IMR-90 (cell line): ENCODE results near the gene ANKRD63. TPM values are rescaled to one million over a fixed set of nuclear protein-coding genes. Genes with fewer than 3 reads are reported as not detected.
A peak's percentile ranks its signal among the peaks of the same experiment; 100 is the strongest.

ENCODE experiments used
- ATAC-seq: fragments of 200-7000 bp; cut with Tn5 transposase; 2 replicates; pipeline ENCODE4 v1.9.1; 2020; ENCODE audit warnings: low read depth, mild to moderate bottlenecking, moderate library complexity
- BruUV-seq: library from RNA; stranded (reverse); fragments of 400-500 nt; replicated peaks from 2 replicates; lab custom pipeline; 2021; lab: Mats Ljungman, UMichigan
- CTCF ChIA-PET: fragments of 300-600 bp; formaldehyde crosslinking; extraction: SDS; loops from one replicate; lab custom pipeline; 2021; ENCODE audit warnings: antibody characterized with exemption; lab: Yijun Ruan, JAX
- POLR2A ChIA-PET: fragments of 300-600 bp; sonication (Branson Sonifier 250); formaldehyde crosslinking; loops from one replicate; lab custom pipeline; 2022; ENCODE audit warnings: antibody characterized with exemption; ENCODE audit not compliant: unreplicated experiment; lab: Charles Lee
- DNase-seq: peaks from one replicate; pipeline ENCODE4 v3.0.0; 2013
- H2AFZ ChIP-seq: replicated peaks from 2 replicates; pipeline ENCODE3; 2013; ENCODE audit warnings: low read length, mild to moderate bottlenecking; ENCODE audit not compliant: poor library complexity
- H2AK5ac ChIP-seq: 2 replicates; pipeline ENCODE4 v1.6.1; 2013; ENCODE audit warnings: low read depth, low read length, inconsistent platforms
- H2AK9ac ChIP-seq: replicated peaks from 2 replicates; pipeline ENCODE3; 2013; ENCODE audit warnings: mild to moderate bottlenecking, low read depth, low read length, moderate library complexity; ENCODE audit not compliant: poor library complexity
- H2BK120ac ChIP-seq: 2 replicates; pipeline ENCODE4 v1.6.1; 2013; ENCODE audit warnings: low read depth, low read length, inconsistent platforms
- H2BK15ac ChIP-seq: 3 replicates; pipeline ENCODE4 v1.6.1; 2013; ENCODE audit warnings: low read depth, low read length, inconsistent platforms
- H2BK20ac ChIP-seq: 2 replicates; pipeline ENCODE4 v1.6.1; 2013; ENCODE audit warnings: low read depth, mild to moderate bottlenecking, inconsistent platforms, low read length, moderate library complexity
- H2BK5ac ChIP-seq: 2 replicates; pipeline ENCODE4 v1.6.1; 2013; ENCODE audit warnings: mild to moderate bottlenecking, low read depth, low read length, inconsistent platforms; ENCODE audit not compliant: poor library complexity, severe bottlenecking
- H3K14ac ChIP-seq: replicated peaks from 2 replicates; pipeline ENCODE4 v1.6.1; 2013; ENCODE audit warnings: low read depth, low read length, inconsistent platforms
- H3K18ac ChIP-seq: 2 replicates; pipeline ENCODE4 v1.6.1; 2013; ENCODE audit warnings: low read depth, low read length, control low read depth
- H3K23ac ChIP-seq: 2 replicates; pipeline ENCODE4 v1.6.1; 2013; ENCODE audit warnings: low read depth, low read length, inconsistent platforms
- H3K27ac ChIP-seq: 2 replicates; pipeline ENCODE4 v1.5.1; 2013; ENCODE audit warnings: mild to moderate bottlenecking, control low read depth, low read length; ENCODE audit not compliant: insufficient read depth
- H3K27me3 ChIP-seq: 2 replicates; pipeline ENCODE4 v1.6.1; 2013; ENCODE audit warnings: low read length; ENCODE audit not compliant: control insufficient read depth, insufficient read depth
- H3K36me3 ChIP-seq: 2 replicates; pipeline ENCODE4 v1.6.1; 2013; ENCODE audit warnings: low read length, mixed read lengths; ENCODE audit not compliant: control insufficient read depth, insufficient read depth
- H3K4ac ChIP-seq: 2 replicates; pipeline ENCODE4 v1.6.1; 2013; ENCODE audit warnings: low read depth, low read length, inconsistent platforms
- H3K4me1 ChIP-seq: 2 replicates; pipeline ENCODE4 v1.6.1; 2013; ENCODE audit warnings: low read length, mixed read lengths; ENCODE audit not compliant: control insufficient read depth, insufficient read depth
- H3K4me2 ChIP-seq: 2 replicates; pipeline ENCODE4 v1.6.1; 2013; ENCODE audit warnings: low read depth, mild to moderate bottlenecking, control low read depth, low read length, moderate library complexity
- H3K4me3 ChIP-seq: 2 replicates; pipeline ENCODE4 v1.5.1; 2013; ENCODE audit warnings: low read depth, mild to moderate bottlenecking, control low read depth, low read length, moderate library complexity; ENCODE audit not compliant: insufficient read depth
- H3K56ac ChIP-seq: 2 replicates; pipeline ENCODE4 v1.6.1; 2013; ENCODE audit warnings: low read length, inconsistent platforms; ENCODE audit not compliant: insufficient read depth; ENCODE audit errors: extremely low read depth
- H3K79me1 ChIP-seq, 2 experiments: 2 replicates each; pipeline ENCODE4 v1.6.1; 2013; ENCODE audit warnings: low read length in 2 of 2, inconsistent platforms in 1 of 2, low read depth in 1 of 2
- H3K9ac ChIP-seq: 2 replicates; pipeline ENCODE4 v1.6.1; 2013; ENCODE audit warnings: low read depth, low read length, control low read depth
- H3K9me1 ChIP-seq: 2 replicates; pipeline ENCODE4 v1.6.1; 2013; ENCODE audit warnings: low read length, inconsistent platforms; ENCODE audit not compliant: insufficient read depth
- H3K9me3 ChIP-seq: 2 replicates; pipeline ENCODE4 v1.6.1; 2013; ENCODE audit warnings: low read length; ENCODE audit not compliant: control insufficient read depth, insufficient read depth
- H4K20me1 ChIP-seq: 2 replicates; pipeline ENCODE4 v1.6.1; 2013; ENCODE audit warnings: low read length, inconsistent platforms; ENCODE audit not compliant: insufficient read depth
- H4K5ac ChIP-seq: 2 replicates; pipeline ENCODE4 v1.6.1; 2013; ENCODE audit warnings: mild to moderate bottlenecking, low read depth, low read length, control low read depth
- H4K8ac ChIP-seq, 2 experiments: 2 replicates each; pipeline ENCODE4 v1.6.1; 2013; ENCODE audit warnings: low read depth in 2 of 2, low read length in 2 of 2, control low read depth in 1 of 2, inconsistent platforms in 1 of 2
- H4K91ac ChIP-seq: 2 replicates; pipeline ENCODE4 v1.6.1; 2013; ENCODE audit warnings: low read depth, low read length, inconsistent platforms; ENCODE audit not compliant: insufficient read depth
- BHLHE40 ChIP-seq: fragments of 150-350 bp; IDR thresholded peaks from 2 replicates; pipeline ENCODE4 v1.6.1; 2016; ENCODE audit warnings: mild to moderate bottlenecking, low read depth, low read length
- CTCF ChIP-seq: conservative IDR thresholded peaks from 2 replicates; pipeline ENCODE4 v1.5.1; 2012; ENCODE audit warnings: mild to moderate bottlenecking, low read depth, low read length, improper control_type of control experiment
- MAZ ChIP-seq: IDR thresholded peaks from 2 replicates; pipeline ENCODE4 v1.6.1; 2012; ENCODE audit warnings: low read depth, mild to moderate bottlenecking, low read length, improper control_type of control experiment, moderate library complexity, borderline replicate concordance
- POLR2A ChIP-seq: IDR thresholded peaks from 2 replicates; pipeline ENCODE4 v1.6.1; 2012; ENCODE audit warnings: mild to moderate bottlenecking, low read depth, low read length
- RCOR1 ChIP-seq: IDR thresholded peaks from 2 replicates; pipeline ENCODE4 v1.6.1; 2012; ENCODE audit warnings: mild to moderate bottlenecking, low read length, improper control_type of control experiment; ENCODE audit not compliant: insufficient replicate concordance
- SMC3 ChIP-seq: fragments of 150-350 bp; IDR thresholded peaks from 2 replicates; pipeline ENCODE4 v1.6.1; 2016; ENCODE audit warnings: low read depth, mild to moderate bottlenecking, antibody characterized with exemption, low read length, moderate library complexity
- WGBS, 2 experiments: methylation state at CpG; one replicate each; pipeline versions ENCODE4 v1.1.5 to v1.1.7; 2013; ENCODE audit warnings: missing lambda C conversion rate in 2 of 2; ENCODE audit not compliant: insufficient read length in 1 of 2; ENCODE audit errors: extremely low coverage in 2 of 2; 5-methylcytosine and 5-hydroxymethylcytosine counted together
- dilution Hi-C: fragments of 300-500 bp; cut with HindIII; formaldehyde crosslinking; loops from one replicate; pipeline ENCODE4 v1.14.3; 2018; ENCODE audit warnings: low sequenced_read_pairs; ENCODE audit not compliant: unreplicated experiment
- in situ Hi-C: fragments of 300-500 bp; cut with MboI; formaldehyde crosslinking; loops from 3 replicates; pipeline ENCODE4 v1.14.3; 2019; ENCODE audit warnings: low sequenced_read_pairs, inconsistent platforms, mixed read lengths
- intact Hi-C: fragments of 100-400 bp; cut with micrococcal nuclease; formaldehyde crosslinking; loops from 2 replicates; pipeline ENCODE4 v1.10.0; 2022
- polyA plus RNA-seq, 3 experiments: library from polyadenylated mRNA; depleted of rRNA; stranded (reverse); fragments of >200 nt; gene quantifications; 2 replicates each; pipeline ENCODE4 v1.2.3, GENCODE V29; 2012; ENCODE audit warnings: low replicate concordance in 1 of 3
- total RNA-seq: library from RNA; depleted of rRNA; stranded (reverse); fragments of >200 nt; gene quantifications from 2 replicates; pipeline ENCODE4 v1.2.3, GENCODE V29; 2012
- TF ChIP-seq, protein P1 (sequence below): fragments of 150-350 bp; IDR thresholded peaks from 2 replicates; pipeline ENCODE4 v1.6.1; 2016; ENCODE audit warnings: low read depth, mild to moderate bottlenecking, low read length, moderate library complexity, borderline replicate concordance

Gene ANKRD63
- total and polyA plus RNA-seq, 2 of the 4 experiments (the other 2 are of a cell fraction): not detected

DNA sequence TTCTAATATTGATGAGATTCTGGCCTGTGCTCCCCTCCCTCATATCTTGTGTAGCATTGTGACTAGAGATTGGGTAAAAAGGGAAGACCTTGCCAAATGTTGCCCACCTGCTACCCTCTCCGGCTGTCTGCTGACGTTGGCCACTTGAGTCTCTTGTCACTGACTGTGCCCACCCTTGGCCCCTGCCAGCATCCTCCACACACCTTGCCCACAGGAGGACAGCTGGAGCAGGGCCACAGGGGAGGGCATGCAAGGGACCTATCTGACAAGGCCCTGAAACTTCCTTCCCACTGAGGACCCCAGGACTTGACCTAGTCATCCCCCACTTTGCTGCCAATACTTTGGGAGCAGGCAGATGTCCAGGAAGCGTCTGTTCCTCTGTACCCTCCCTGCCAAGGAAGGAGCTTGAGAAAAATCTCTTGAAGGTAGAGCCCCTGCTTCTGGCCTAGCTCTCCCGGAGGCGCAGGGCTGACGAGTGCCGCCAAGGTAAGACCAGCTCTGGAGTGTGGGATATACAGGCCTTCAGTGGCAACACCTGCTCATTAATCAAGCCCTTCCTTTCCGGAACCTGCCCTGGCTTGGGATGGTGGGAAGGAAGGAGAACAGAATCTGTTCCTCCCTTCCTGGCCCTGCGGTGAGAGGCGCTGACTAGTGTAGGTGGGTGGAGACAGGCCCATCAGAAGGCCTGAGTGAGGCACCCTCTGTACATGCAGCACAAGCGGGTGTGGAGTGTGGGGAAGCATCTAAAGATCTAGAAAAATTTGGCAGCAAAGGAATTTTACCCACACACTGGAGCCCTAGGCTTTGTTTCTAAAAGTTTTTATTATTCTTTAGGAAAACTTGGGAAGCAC lies 48.9 kb downstream of the ANKRD63 start (continued):
- no peak for TF ChIP-seq RCOR1

DNA sequence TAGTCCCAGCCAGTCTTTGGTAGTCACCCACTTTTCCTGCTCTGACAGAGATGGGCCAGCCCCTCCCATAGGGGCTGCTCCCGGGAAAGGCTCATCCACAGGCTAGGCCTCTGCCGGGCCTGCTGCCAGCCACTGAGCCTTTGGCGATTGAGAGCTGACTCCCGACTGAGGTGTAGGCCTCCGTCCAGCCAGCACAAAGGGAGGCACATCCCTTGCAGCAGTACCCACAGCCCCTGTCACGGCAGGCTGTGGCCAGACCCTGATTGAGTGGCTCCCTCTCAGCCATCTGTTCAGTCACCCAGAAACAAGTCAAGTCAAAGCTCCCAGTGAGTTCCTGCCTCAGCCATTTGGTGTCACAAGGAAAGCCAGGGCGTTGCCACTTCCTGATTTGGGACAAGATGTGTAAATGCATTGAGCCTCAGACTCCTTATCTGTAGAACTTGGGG lies 50.2 kb downstream of the ANKRD63 start:
- no TSS peak for BruUV-seq
- H2AK9ac ChIP-seq: peak overlapping the region; percentile 51
- peak overlapping the region; percentile 50 to 90; a peak in 3 of 4 replicates for H4K8ac ChIP-seq
- peak overlapping the region; percentile 87 for H2AFZ ChIP-seq
- in situ Hi-C loops: no loop called here
- no peaks in the 10 kb centered on the region for H3K36me3 ChIP-seq
- no peak overlapping the region for H3K9ac ChIP-seq
- H3K27ac ChIP-seq: no peak overlapping the region
- no peak overlapping the region for H3K4me2 ChIP-seq
- H3K4ac ChIP-seq: peak overlapping the region; percentile 42
- H3K27me3 ChIP-seq: no peaks in the 10 kb centered on the region
- H3K4me1 ChIP-seq: 0 out of 2 replicates have a peak, but pooled peaks cover 2% of the 10 kb centered on the region
- H4K5ac ChIP-seq: peak overlapping the region; percentile 76
- H3K23ac ChIP-seq: peak overlapping the region; percentile 51
- peak overlapping the region; percentile 40; the same call in 1 of the 2 replicates for H3K18ac ChIP-seq
- peak overlapping the region; percentile 44; the same call in 1 of the 2 replicates for H2BK20ac ChIP-seq
- H2BK120ac ChIP-seq: no peak overlapping the region
- H3K9me3 ChIP-seq: no peaks in the 10 kb centered on the region
- intact Hi-C loops: no loop called here
- WGBS, 2 experiments: 20% methylated on average over 5 of the region's 7 CpGs; no CpG with 5 or more reads in 1 of the 2 experiments
- peak; percentile 22 for DNase-seq
- H3K56ac ChIP-seq: no peak overlapping the region
- no peak overlapping the region for H4K91ac ChIP-seq
- ChIA-PET POLR2A (no interaction called here), CTCF (no interaction called here)
- H2BK5ac ChIP-seq: no peak overlapping the region
- no peaks in the 10 kb centered on the region for H3K79me1 ChIP-seq
- H4K20me1 ChIP-seq: no peaks in the 10 kb centered on the region
- H3K4me3 ChIP-seq: no peak overlapping the region
- peak; percentile 53; the same call in 1 of the 2 replicates for ATAC-seq
- TF ChIP-seq CTCF: no peak
- no peak for TF ChIP-seq SMC3
- TF ChIP-seq MAZ: no peak
- TF ChIP-seq, protein P1, sequence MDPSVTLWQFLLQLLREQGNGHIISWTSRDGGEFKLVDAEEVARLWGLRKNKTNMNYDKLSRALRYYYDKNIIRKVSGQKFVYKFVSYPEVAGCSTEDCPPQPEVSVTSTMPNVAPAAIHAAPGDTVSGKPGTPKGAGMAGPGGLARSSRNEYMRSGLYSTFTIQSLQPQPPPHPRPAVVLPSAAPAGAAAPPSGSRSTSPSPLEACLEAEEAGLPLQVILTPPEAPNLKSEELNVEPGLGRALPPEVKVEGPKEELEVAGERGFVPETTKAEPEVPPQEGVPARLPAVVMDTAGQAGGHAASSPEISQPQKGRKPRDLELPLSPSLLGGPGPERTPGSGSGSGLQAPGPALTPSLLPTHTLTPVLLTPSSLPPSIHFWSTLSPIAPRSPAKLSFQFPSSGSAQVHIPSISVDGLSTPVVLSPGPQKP: no peak
- TF ChIP-seq RCOR1: no peak
- no peak for TF ChIP-seq POLR2A
- TF ChIP-seq BHLHE40: no peak
- H3K9me1 ChIP-seq: 0 out of 2 replicates have a peak, but pooled peaks cover 3% of the 10 kb centered on the region
- dilution Hi-C loops: no loop called here
- no peak overlapping the region for H2BK15ac ChIP-seq
- H3K14ac ChIP-seq: peak overlapping the region; percentile 75; the same call in 1 of the 2 replicates
- H2AK5ac ChIP-seq: no peak overlapping the region
